WERI-Rb-1 (cell line): ENCODE results near the gene NKTR.

Experiments
- DNase-seq: peaks from one replicate; pipeline ENCODE4 v3.0.0-alpha.2; 2020
- H3K27ac ChIP-seq: fragments of 250-450 bp; sonication (Bioruptor Pico); 2 replicates; pipeline ENCODE4 v1.5.1; 2020; ENCODE audit warnings: mild to moderate bottlenecking, moderate library complexity
- H3K27me3 ChIP-seq: fragments of 250-450 bp; sonication (Bioruptor Pico); 2 replicates; pipeline ENCODE4 v1.5.1; 2021; ENCODE audit warnings: mild to moderate bottlenecking, low read depth, moderate library complexity; ENCODE audit not compliant: insufficient read depth, severe bottlenecking
- H3K36me3 ChIP-seq: fragments of 250-450 bp; sonication (Bioruptor Pico); 2 replicates; pipeline ENCODE4 v1.5.1; 2020; ENCODE audit warnings: mild to moderate bottlenecking, moderate library complexity
- H3K4me3 ChIP-seq: 2 replicates; pipeline ENCODE4 v1.5.1; 2011; ENCODE audit warnings: low read depth, mild to moderate bottlenecking, control low read depth, low read length
- H3K9me3 ChIP-seq: fragments of 250-450 bp; sonication (Bioruptor Pico); 2 replicates; pipeline ENCODE4 v1.5.1; 2021; ENCODE audit warnings: mild to moderate bottlenecking, moderate library complexity; ENCODE audit not compliant: severe bottlenecking
- CTCF ChIP-seq: IDR thresholded peaks from 2 replicates; pipeline ENCODE4 v1.5.1; 2011; ENCODE audit warnings: low read depth, mild to moderate bottlenecking, control low read depth, inconsistent platforms, low read length

The NKTR gene

DNA sequence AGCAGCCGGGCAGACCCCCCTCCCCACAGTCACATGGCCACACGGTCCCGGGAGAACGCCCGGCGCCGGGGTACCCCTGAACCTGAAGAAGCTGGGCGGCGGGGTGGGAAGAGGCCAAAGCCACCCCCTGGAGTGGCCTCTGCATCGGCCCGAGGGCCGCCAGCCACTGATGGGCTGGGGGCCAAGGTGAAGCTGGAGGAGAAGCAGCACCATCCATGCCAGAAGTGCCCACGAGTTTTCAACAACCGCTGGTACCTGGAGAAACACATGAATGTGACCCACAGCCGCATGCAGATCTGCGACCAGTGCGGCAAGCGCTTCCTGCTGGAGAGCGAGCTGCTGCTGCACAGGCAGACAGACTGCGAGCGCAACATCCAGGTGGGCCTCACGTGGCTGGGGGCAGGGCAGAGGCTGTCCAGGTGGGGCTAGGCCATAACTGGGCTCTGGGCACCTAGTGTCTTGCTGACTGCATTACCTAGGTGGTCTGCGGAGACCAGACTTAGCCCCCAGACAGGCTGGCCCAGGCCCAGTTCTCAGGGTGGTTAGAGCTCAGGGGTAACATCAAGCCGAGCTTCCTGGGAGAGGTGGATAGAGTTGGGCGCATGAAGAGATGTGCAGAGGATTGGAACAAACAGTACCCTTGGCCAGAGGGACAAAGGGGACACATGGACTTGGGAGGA is 59.1 kb downstream of the NKTR start:
- H3K4me3 ChIP-seq = no peak overlapping the region
- no peaks in the 10 kb centered on the region for H3K27me3 ChIP-seq
- DNase-seq = no peak
- no peak for TF ChIP-seq CTCF
- no peaks in the 10 kb centered on the region for H3K36me3 ChIP-seq
- no peak overlapping the region for H3K27ac ChIP-seq
- no peaks in the 10 kb centered on the region for H3K9me3 ChIP-seq

GRCh38 chr3:42660131-42660715 is 59.7 kb downstream of the NKTR start:
- Histone ChIP-seq H3K4me3 (no peak overlapping the region), H3K9me3 (no peaks in the 10 kb centered on the region), H3K36me3 (no peaks in the 10 kb centered on the region), H3K27ac (no peak overlapping the region), H3K27me3 (no peaks in the 10 kb centered on the region)
- no peak for DNase-seq
- no peak for TF ChIP-seq CTCF

GRCh38 chr3:42660898-42661297 is 60.4 kb downstream of the NKTR start:
- no peak overlapping the region for H3K4me3 ChIP-seq
- peak; percentile 72 for DNase-seq
- H3K36me3 ChIP-seq = no peaks in the 10 kb centered on the region
- H3K9me3 ChIP-seq = no peaks in the 10 kb centered on the region
- no peaks in the 10 kb centered on the region for H3K27me3 ChIP-seq
- H3K27ac ChIP-seq = no peak overlapping the region
- TF ChIP-seq CTCF = peak; percentile 73

DNA sequence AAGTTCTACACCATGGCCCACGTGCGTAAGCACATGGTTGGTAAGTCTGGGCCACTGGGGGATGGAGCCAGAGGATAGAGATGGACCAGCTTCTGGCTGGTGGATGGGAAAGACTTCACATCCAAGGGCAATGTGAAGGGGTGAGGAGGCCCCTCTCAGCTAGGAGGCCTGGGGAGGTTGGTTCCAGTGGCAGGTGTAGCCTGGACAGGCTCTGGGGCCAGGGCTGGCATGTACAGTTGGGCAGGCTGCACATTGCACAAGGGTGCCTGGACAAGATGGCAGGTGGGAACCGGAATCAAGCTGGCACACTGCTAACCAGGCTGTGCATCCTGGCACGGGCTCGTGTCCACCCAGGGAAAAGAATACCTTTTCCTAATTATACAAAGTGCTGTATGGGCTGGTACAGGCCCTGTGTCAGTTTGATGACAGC is 61.1 kb downstream of the NKTR start:
- H3K36me3 ChIP-seq = no peaks in the 10 kb centered on the region

GRCh38 chr3:42662037-42662812 is 61.7 kb downstream of the NKTR start:
- no peak for TF ChIP-seq CTCF
- no peak overlapping the region for H3K4me3 ChIP-seq
- H3K36me3 ChIP-seq = no peaks in the 10 kb centered on the region
- H3K9me3 ChIP-seq = no peaks in the 10 kb centered on the region
- no peaks in the 10 kb centered on the region for H3K27me3 ChIP-seq
- H3K27ac ChIP-seq = no peak overlapping the region
- DNase-seq = no peak

More for the DNA sequence above, 61.1 kb downstream of the NKTR start:
- no peak for TF ChIP-seq CTCF
- H3K27ac ChIP-seq = no peak overlapping the region
- H3K9me3 ChIP-seq = no peaks in the 10 kb centered on the region
- no peak for DNase-seq
- no peaks in the 10 kb centered on the region for H3K27me3 ChIP-seq
- H3K4me3 ChIP-seq = no peak overlapping the region
